HepG2 (cell line): ENCODE measurements around the gene ZNF605. TPM values are rescaled to one million over a fixed set of nuclear protein-coding genes. Genes with fewer than 3 reads are reported as not detected.
A peak's percentile ranks its signal among the peaks of the same experiment; 100 is the strongest.

Experiments used
- ATAC-seq: fragments of 200-7000 bp; cut with Tn5 transposase; 3 replicates; pipeline ENCODE4 v1.9.1; 2020; ENCODE audit warnings: mild to moderate bottlenecking, moderate library complexity
- BruUV-seq: library from RNA; stranded (reverse); fragments of 400-500 nt; replicated peaks from 2 replicates; lab custom pipeline; 2021; lab: Mats Ljungman, UMichigan
- CTCF ChIA-PET: fragments of 300-600 bp; formaldehyde crosslinking; extraction: SDS; loops from one replicate; lab custom pipeline; 2021; ENCODE audit warnings: low total read pairs, inconsistent platforms, low intra/inter-chr PET ratio; lab: Yijun Ruan, JAX
- POLR2A ChIA-PET: fragments of 350-600 bp; sonication (Branson Sonifier 250); formaldehyde crosslinking; loops from one replicate; lab custom pipeline; 2020; ENCODE audit warnings: antibody characterized with exemption, inconsistent platforms; lab: Yijun Ruan, JAX
- DNase-seq: peaks from one replicate; pipeline ENCODE4 v3.0.0-alpha.2; 2015; ENCODE audit warnings: low spot score
- FAIRE-seq: peaks from 3 replicates; lab custom pipeline; 2011; peaks lifted over from hg19 to GRCh38; lab: Jason Lieb, UNC
- H2AFZ ChIP-seq: one replicate; pipeline ENCODE4 v1.6.1; 2011; ENCODE audit warnings: low read length, inconsistent platforms
- H3K27ac ChIP-seq: fragments of 300-600 bp; 3 replicates; pipeline ENCODE4 v1.8.0; 2011; ENCODE audit warnings: mixed run types, mild to moderate bottlenecking, mixed read lengths, low read length, inconsistent platforms; ENCODE audit not compliant: insufficient read depth; ENCODE audit errors: extremely low read length
- H3K27me3 ChIP-seq, 2 experiments: fragments of 200-600 bp in 1 of 2; 2 replicates in 1 of 2; 3 replicates in 1 of 2; pipeline versions ENCODE4 v1.6.0 to v1.8.0; 2011; ENCODE audit warnings: low read length in 2 of 2, mild to moderate bottlenecking in 2 of 2, moderate library complexity in 2 of 2, inconsistent platforms in 1 of 2; ENCODE audit not compliant: insufficient read depth in 2 of 2, control insufficient read depth in 1 of 2
- H3K36me3 ChIP-seq, 2 experiments: fragments of 200-600 bp in 1 of 2; replicated peaks in 1 of 2; 2 replicates in 1 of 2; 3 replicates in 1 of 2; pipeline versions ENCODE4 v1.5.1 to v1.8.0; 2011; ENCODE audit warnings: low read length in 2 of 2, inconsistent platforms in 1 of 2; ENCODE audit not compliant: insufficient read depth in 2 of 2, control insufficient read depth in 1 of 2
- H3K4me1 ChIP-seq: 2 replicates; pipeline ENCODE4 v1.5.1; 2012; ENCODE audit warnings: low read length, inconsistent platforms; ENCODE audit not compliant: insufficient read depth
- H3K4me2 ChIP-seq: 2 replicates; pipeline ENCODE4 v1.6.0; 2011; ENCODE audit warnings: low read depth, low read length, inconsistent platforms
- H3K4me3 ChIP-seq, 3 experiments: fragments of 200-600 bp in 1 of 3; sonication (generic), shearing (Covaris generic) in 1 of 3; replicated peaks in 1 of 3; 2 replicates each; pipeline ENCODE4 v1.5.1; 2011 to 2016; ENCODE audit warnings: low read length in 3 of 3, inconsistent platforms in 2 of 3, low read depth in 2 of 3, mild to moderate bottlenecking in 2 of 3, control low read depth in 1 of 3, mixed read lengths in 1 of 3; ENCODE audit not compliant: insufficient read depth in 1 of 3
- H3K79me2 ChIP-seq: one replicate; pipeline ENCODE4 v1.6.1; 2011; ENCODE audit warnings: low read length, inconsistent platforms; ENCODE audit not compliant: insufficient read depth
- H3K9ac ChIP-seq: 2 replicates; pipeline ENCODE4 v1.6.0; 2011; ENCODE audit warnings: mild to moderate bottlenecking, low read depth, low read length, inconsistent platforms; ENCODE audit not compliant: insufficient read depth
- H3K9me3 ChIP-seq: 2 replicates; pipeline ENCODE4 v1.5.1; 2012; ENCODE audit warnings: mild to moderate bottlenecking, low read length
- H4K20me1 ChIP-seq: 2 replicates; pipeline ENCODE4 v1.6.0; 2011; ENCODE audit warnings: inconsistent platforms, mild to moderate bottlenecking, low read length, moderate library complexity; ENCODE audit not compliant: insufficient read depth
- ARID5B ChIP-seq: IDR thresholded peaks from 2 replicates; pipeline ENCODE4 v1.4.0; 2020; ENCODE audit warnings: mild to moderate bottlenecking, missing genetic modification reagents
- ASH2L ChIP-seq: fragments of 300-600, 200-600 bp; sonication (generic); IDR thresholded peaks from 2 replicates; pipeline ENCODE4 v1.7.0; 2017; ENCODE audit warnings: low read depth, mild to moderate bottlenecking, moderate library complexity, mixed read lengths, low read length; ENCODE audit not compliant: insufficient read length
- DDIT3 ChIP-seq: sonication (generic); formaldehyde crosslinking; IDR thresholded peaks from 2 replicates; pipeline ENCODE4 v1.4.0; 2020; ENCODE audit warnings: mild to moderate bottlenecking, missing genetic modification reagents
- EEA1 ChIP-seq: sonication (generic); formaldehyde crosslinking; IDR thresholded peaks from 2 replicates; pipeline ENCODE4 v1.5.1; 2020; ENCODE audit warnings: mild to moderate bottlenecking, missing genetic modification reagents, borderline replicate concordance
- HMGXB4 ChIP-seq, 2 experiments: sonication (generic) in 1 of 2; formaldehyde crosslinking in 1 of 2; IDR thresholded peaks; 2 replicates each; pipeline versions ENCODE4 v1.4.0 to v1.6.1; 2018 to 2020; ENCODE audit warnings: missing genetic modification reagents in 2 of 2, borderline replicate concordance in 1 of 2, low read depth in 1 of 2, mild to moderate bottlenecking in 1 of 2, missing biosample characterization in 1 of 2
- SMARCC2 ChIP-seq: fragments of 450-650 bp; IDR thresholded peaks from 2 replicates; pipeline ENCODE4 v1.6.1; 2017; ENCODE audit warnings: antibody characterized with exemption, mild to moderate bottlenecking
- ZBTB42 ChIP-seq: sonication (generic); formaldehyde crosslinking; IDR thresholded peaks from 2 replicates; pipeline ENCODE4 v1.5.0; 2020; ENCODE audit warnings: mild to moderate bottlenecking, missing genetic modification reagents
- ZFYVE20 ChIP-seq: sonication (generic); formaldehyde crosslinking; IDR thresholded peaks from 2 replicates; pipeline ENCODE4 v1.8.0; 2023; ENCODE audit warnings: low read depth, mild to moderate bottlenecking, moderate library complexity, missing genetic modification reagents, borderline replicate concordance
- ZMAT3 ChIP-seq: sonication (generic); formaldehyde crosslinking; conservative IDR thresholded peaks from 2 replicates; pipeline ENCODE4 v1.7.0; 2021; ENCODE audit warnings: missing genetic modification reagents
- ZNF276 ChIP-seq: sonication (generic); formaldehyde crosslinking; IDR thresholded peaks from 2 replicates; pipeline ENCODE4 v1.4.0; 2020; ENCODE audit warnings: mild to moderate bottlenecking, low read depth, missing genetic modification reagents
- ZNF496 ChIP-seq: sonication (generic); formaldehyde crosslinking; IDR thresholded peaks from 2 replicates; pipeline ENCODE4 v1.8.1; 2023; ENCODE audit warnings: mild to moderate bottlenecking, moderate library complexity, missing genetic modification reagents; ENCODE audit not compliant: insufficient replicate concordance
- ZNF547 ChIP-seq: sonication (generic); formaldehyde crosslinking; IDR thresholded peaks from 2 replicates; pipeline ENCODE4 v1.5.1; 2020; ENCODE audit warnings: mild to moderate bottlenecking, missing genetic modification reagents
- ZNF557 ChIP-seq: sonication (generic); formaldehyde crosslinking; IDR thresholded peaks from 2 replicates; pipeline ENCODE4 v1.4.0; 2020; ENCODE audit warnings: missing genetic modification reagents
- ZNF782 ChIP-seq: sonication (generic); formaldehyde crosslinking; IDR thresholded peaks from 2 replicates; pipeline ENCODE4 v1.4.0; 2020; ENCODE audit warnings: missing genetic modification reagents, mild to moderate bottlenecking, borderline replicate concordance
- ZSCAN25 ChIP-seq: sonication (generic); formaldehyde crosslinking; IDR thresholded peaks from 2 replicates; pipeline ENCODE4 v1.8.0; 2022; ENCODE audit warnings: mild to moderate bottlenecking, missing genetic modification reagents
- WGBS: methylation state at CpG from one replicate; pipeline ENCODE4 v1.1.6; 2017; ENCODE audit warnings: low lambda C conversion rate; 5-methylcytosine and 5-hydroxymethylcytosine counted together
- in situ Hi-C: cut with HindIII; loops from 2 replicates; pipeline ENCODE4 v1.10.0; 2017; ENCODE audit warnings: low pct_unique_long_range_greater_than_20kb; ENCODE audit not compliant: extremely low pct_ligation_motif_present
- intact Hi-C: fragments of 100-400 bp; cut with micrococcal nuclease; formaldehyde crosslinking; loops from one replicate; pipeline ENCODE4 v1.10.0; 2022; ENCODE audit not compliant: unreplicated experiment
- polyA plus RNA-seq, 8 experiments: library from polyadenylated mRNA; depleted of rRNA in 3 of 8; stranded (reverse) in 7 of 8; unstranded in 1 of 8; fragments of >200 nt; fragmentation: Illumina TruSeq in 4 of 8; extraction: Trizol in 4 of 8; gene quantifications; 2 replicates each; pipeline versions ENCODE4 v1.2.1 to v1.2.3, GENCODE V29; 2011 to 2016; ENCODE audit warnings: low read depth in 4 of 8, missing spikeins in 1 of 8, mixed read lengths in 1 of 8; ENCODE audit not compliant: insufficient read depth in 1 of 8
- total RNA-seq, 5 experiments: library from RNA; depleted of rRNA; stranded (reverse); fragments of >200 nt; fragmentation: Illumina TruSeq; extraction: Trizol; gene quantifications; 2 replicates each; pipeline ENCODE4 v1.2.3, GENCODE V29; 2016; ENCODE audit warnings: low read depth in 1 of 5

Gene ZNF605
- total and polyA plus RNA-seq, 2 of the 13 experiments (the other 11 are each of a cell fraction or from before 2014, with no cell fraction given), result 6.7 to 6.8 TPM

- no peak for TF ChIP-seq ZNF276 (CRISPR knock-in tag)
- TF ChIP-seq ZNF782 (CRISPR knock-in tag), result no peak
- TF ChIP-seq ASH2L, result no peak
- TF ChIP-seq EEA1 (CRISPR knock-in tag), result no peak
- TF ChIP-seq ZNF557 (CRISPR knock-in tag), result no peak
- no peak for TF ChIP-seq HMGXB4 (CRISPR knock-in tag; IDR thresholded peaks at IDR 0.05; ENCODE audit: borderline replicate concordance in 1 of 2, low read depth in 1 of 2)
- TF ChIP-seq ZNF496 (CRISPR knock-in tag), result no peak
- TF ChIP-seq SMARCC2, result no peak
Observed at GRCh38 chr12:132998741-132999140, 42.6 kb upstream of the ZNF605 start (continued).

- H3K4me1 ChIP-seq, result peaks cover 17% of the 10 kb centered on the region
- no TSS peak for BruUV-seq
- peak overlapping the region; percentile 81 for H3K9ac ChIP-seq
- CTCF ChIA-PET, result no interaction called here
- H4K20me1 ChIP-seq, result no peaks in the 10 kb centered on the region
- intact Hi-C loops, result loop anchor here (2.0 kb wide), 1 partner anchor 94 kb away; the partner anchor contains the start of gene ZNF140
- DNase-seq, result peak; percentile 3
- peak overlapping the region; percentile 74 for H3K4me2 ChIP-seq
- peak overlapping the region; percentile 83 to 99 (median 96) for H3K4me3 ChIP-seq
- ATAC-seq, result peak; percentile 40
- FAIRE-seq, result no peak
- no peaks in the 10 kb centered on the region; a peak in 1 of 5 replicates for H3K27me3 ChIP-seq
- H3K27ac ChIP-seq, result peak overlapping the region; percentile 42
- H2AFZ ChIP-seq, result no peak overlapping the region
- H3K79me2 ChIP-seq, result peaks cover 19% of the 10 kb centered on the region
- peaks cover 52% of the 10 kb centered on the region for H3K9me3 ChIP-seq
- POLR2A ChIA-PET, result interaction anchor here (0.6 to 3.0 kb wide), 5 partner anchors 31 to 194 kb away, joined by 3 to 25 read pairs (median 8); partner anchors contain the start of genes ZNF140, ZNF268, ZNF605 and ZNF84
- H3K36me3 ChIP-seq, result peaks cover 0 to 15% of the 10 kb centered on the region in 2 experiments; a peak in 2 of 5 replicates
- WGBS, result 8% methylated on average over 8 of the region's 11 CpGs
- in situ Hi-C loops, result loop anchor here (5.0 kb wide), 1 partner anchor 50 kb away; the partner anchor contains the start of gene ZNF84
- TF ChIP-seq ZNF547 (CRISPR knock-in tag), result no peak
- no peak for TF ChIP-seq ZBTB42
- no peak for TF ChIP-seq ZFYVE20 (CRISPR knock-in tag)
- no peak for TF ChIP-seq ZMAT3 (CRISPR knock-in tag)
- TF ChIP-seq DDIT3, result no peak
- no peak for TF ChIP-seq ARID5B (CRISPR knock-in tag)
- TF ChIP-seq ZSCAN25, result no peak
Observed at GRCh38 chr12:132986885-132987225, 30.7 kb upstream of the ZNF605 start.
